CD4-positive, alpha-beta memory T cell (primary cell): Measurements from ENCODE around the gene POU2F2. TPM values are rescaled to one million over a fixed set of nuclear protein-coding genes. Genes with fewer than 3 reads are reported as not detected.

ENCODE experiments used
- CTCF ChIA-PET: fragments of 350-600 bp; sonication (Branson Sonifier 250); formaldehyde crosslinking; loops from one replicate; lab custom pipeline; 2021; ENCODE audit warnings: inconsistent platforms; ENCODE audit not compliant: partially characterized antibody; lab: Charles Lee
- POLR2A ChIA-PET: fragments of 350-600 bp; sonication (Branson Sonifier 250); formaldehyde crosslinking; loops from one replicate; lab custom pipeline; 2021; ENCODE audit not compliant: partially characterized antibody; lab: Charles Lee
- DNase-seq, 5 donors: peaks; one replicate each; pipeline versions ENCODE4 v3.0.0 to v3.0.0-alpha.2; 2020 to 2022; ENCODE audit warnings: mixed read lengths in 1 of 5
- H3K27ac ChIP-seq: one replicate; pipeline ENCODE4 v1.7.0; 2013; ENCODE audit warnings: low read depth, low read length
- H3K27me3 ChIP-seq: 2 replicates; pipeline ENCODE4 v1.7.0; 2013; ENCODE audit warnings: mild to moderate bottlenecking, low read length, moderate library complexity; ENCODE audit not compliant: insufficient read depth
- H3K36me3 ChIP-seq: 2 replicates; pipeline ENCODE4 v1.7.0; 2013; ENCODE audit warnings: mild to moderate bottlenecking, low read length, moderate library complexity; ENCODE audit not compliant: insufficient read depth
- H3K4me1 ChIP-seq: 2 replicates; pipeline ENCODE4 v1.7.0; 2013; ENCODE audit warnings: mild to moderate bottlenecking, low read length, moderate library complexity; ENCODE audit not compliant: insufficient read depth
- H3K4me3 ChIP-seq, 2 donors: one replicate each; pipeline ENCODE4 v1.7.0; 2013; ENCODE audit warnings: low read length in 2 of 2, mild to moderate bottlenecking in 1 of 2
- H3K9me3 ChIP-seq, 2 donors: one replicate each; pipeline ENCODE4 v1.7.0; 2013; ENCODE audit warnings: low read length in 2 of 2, control low read depth in 1 of 2; ENCODE audit not compliant: control insufficient read depth in 1 of 2
- H3K27ac Mint-ChIP-seq, 7 donors: one replicate each; pipeline ENCODE4 v1.8.0; 2020 to 2021; ENCODE audit warnings: mixed read lengths in 7 of 7, mild to moderate bottlenecking in 6 of 7, inconsistent platforms in 3 of 7, moderate library complexity in 3 of 7
- H3K27me3 Mint-ChIP-seq, 2 donors: one replicate each; pipeline ENCODE4 v1.8.0; 2020 to 2021; ENCODE audit warnings: mixed read lengths in 2 of 2
- H3K36me3 Mint-ChIP-seq, 2 donors: one replicate each; pipeline ENCODE4 v1.8.0; 2020 to 2021; ENCODE audit warnings: mixed read lengths in 2 of 2, inconsistent platforms in 1 of 2, mild to moderate bottlenecking in 1 of 2
- H3K4me1 Mint-ChIP-seq, 4 donors: one replicate each; pipeline ENCODE4 v1.8.0; 2020 to 2021; ENCODE audit warnings: mixed read lengths in 4 of 4, mild to moderate bottlenecking in 1 of 4
- H3K4me3 Mint-ChIP-seq, 8 donors: one replicate each; pipeline ENCODE4 v1.8.0; 2020 to 2021; ENCODE audit warnings: mixed read lengths in 8 of 8, mild to moderate bottlenecking in 7 of 8, moderate library complexity in 6 of 8, inconsistent platforms in 3 of 8
- H3K9me3 Mint-ChIP-seq, 8 donors: one replicate each; pipeline ENCODE4 v1.8.0; 2020 to 2021; ENCODE audit warnings: mixed read lengths in 8 of 8, mild to moderate bottlenecking in 5 of 8, inconsistent platforms in 3 of 8, moderate library complexity in 1 of 8
- intact Hi-C: fragments of 100-400 bp; cut with micrococcal nuclease; formaldehyde crosslinking; loops from one replicate; pipeline ENCODE4 v1.15.1; 2023
- polyA plus RNA-seq, 2 donors: library from polyadenylated mRNA; unstranded; fragments of 300-500 nt; fragmentation: Illumina TruSeq; gene quantifications; one replicate each; pipeline ENCODE4 v1.2.3, GENCODE V29; 2021
- total RNA-seq, 2 experiments: library from RNA; stranded (reverse); gene quantifications; one replicate each; pipeline ENCODE4 v1.2.3, GENCODE V29; 2021

The POU2F2 gene
- total and polyA plus RNA-seq, 4 experiments from 2014 or later: 3.1 to 69.3 (median 45.6) TPM

DNA sequence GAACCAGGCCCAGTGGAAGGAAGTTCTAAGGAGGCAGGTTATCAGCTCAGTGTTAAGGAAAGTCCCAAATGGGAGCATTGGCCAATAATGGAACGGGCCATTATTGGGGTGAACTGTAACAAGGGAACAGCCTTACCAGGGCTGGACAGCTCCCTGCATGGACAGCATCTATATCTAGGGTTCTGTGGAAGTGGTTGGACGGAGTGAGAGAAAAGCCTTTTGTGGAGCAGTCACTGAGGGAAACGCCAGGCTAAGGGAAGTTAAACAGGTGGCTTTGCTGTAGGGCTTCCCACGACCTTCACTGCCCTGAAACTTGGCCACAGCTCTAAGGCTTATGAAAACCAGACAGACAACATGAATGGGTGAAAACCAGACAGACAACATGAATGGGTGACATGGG, 17.0 kb downstream of the POU2F2 start:
- Mint-ChIP-seq H3K36me3 (peaks cover 24 to 73% of the 10 kb centered on the region in 2 donors), H3K4me3 (no peak overlapping the region), H3K9me3 (no peaks in the 10 kb centered on the region), H3K27ac (peak overlapping the region in 1 of 7 donors; percentile 59), H3K4me1 (peaks cover 0 to 14% (median 9%) of the 10 kb centered on the region in 4 donors), H3K27me3 (no peaks in the 10 kb centered on the region)
- intact Hi-C loops: no loop called here
- Histone ChIP-seq H3K4me3 (no peak overlapping the region), H3K36me3 (peaks cover 19% of the 10 kb centered on the region), H3K4me1 (no peaks in the 10 kb centered on the region), H3K9me3 (no peaks in the 10 kb centered on the region), H3K27me3 (no peaks in the 10 kb centered on the region), H3K27ac (no peak overlapping the region)
- CTCF ChIA-PET: interaction anchor here (0.9 to 1.5 kb wide), 6 partner anchors 8 to 181 kb away, joined by 3 to 9 read pairs (median 4); no protein-coding TSS in a partner anchor
- POLR2A ChIA-PET: interaction anchor here (0.7 to 1.7 kb wide), 3 partner anchors 12 to 128 kb away, joined by 3 to 6 read pairs (median 3); partner anchors contain the start of gene POU2F2
- DNase-seq: peak in 1 of 5 donors; percentile 14

DNA sequence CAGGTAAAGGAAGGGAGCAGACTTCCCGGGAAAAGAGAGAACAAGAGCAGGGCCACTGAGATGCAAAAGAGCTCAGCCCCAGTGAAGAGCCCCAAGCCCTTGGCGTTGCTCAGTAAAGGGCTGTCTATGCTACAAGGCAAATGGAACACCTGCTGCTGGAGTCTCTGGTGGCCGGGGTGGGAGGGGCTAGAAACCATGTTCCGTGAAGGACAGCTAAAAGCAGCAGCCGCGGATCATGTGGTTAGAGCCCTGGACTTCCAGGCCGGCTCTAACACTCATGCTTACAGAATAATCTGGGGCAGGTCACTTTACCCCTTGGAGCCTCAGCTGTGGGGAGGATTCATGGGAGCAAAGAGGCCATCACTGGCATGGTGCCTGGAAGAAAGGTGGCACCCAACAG, 17.8 kb downstream of the POU2F2 start:
- H3K4me1 Mint-ChIP-seq: peaks cover 0 to 14% (median 9%) of the 10 kb centered on the region in 4 donors

DNA sequence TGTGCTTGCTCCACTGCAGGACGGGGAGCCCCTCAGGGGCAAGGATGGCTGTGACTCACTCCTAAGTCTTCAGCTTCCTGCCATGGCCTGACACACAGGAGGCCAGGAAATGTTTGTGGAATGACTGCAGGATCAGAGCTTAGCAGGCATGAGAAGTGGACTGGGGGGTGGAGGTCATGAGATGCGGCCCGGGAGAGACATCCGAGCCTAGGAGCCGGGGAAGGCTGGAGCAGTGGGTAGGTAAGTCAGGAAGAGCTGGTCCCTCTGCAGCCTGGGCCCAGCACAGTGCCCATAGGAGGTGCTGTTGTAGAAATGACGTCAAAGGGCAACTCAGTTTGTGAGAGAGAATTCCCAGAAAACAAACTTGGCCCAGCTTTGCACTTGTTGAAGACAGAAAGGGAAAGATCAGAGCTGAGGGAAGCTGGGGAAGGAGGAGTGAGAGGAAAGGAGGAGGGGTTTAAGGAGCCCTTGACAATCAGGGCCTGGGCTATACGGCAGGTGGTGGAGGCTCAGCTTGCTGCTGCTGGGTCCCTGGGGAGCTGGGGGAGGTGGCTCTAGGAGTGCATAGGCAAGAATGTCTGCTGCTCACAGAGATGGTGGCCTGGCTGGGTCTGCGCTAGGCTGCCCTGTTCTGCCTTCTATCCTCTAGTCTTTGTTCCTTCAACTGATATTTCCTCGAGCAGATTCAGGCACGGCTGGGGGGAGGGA, 18.5 kb downstream of the POU2F2 start:
- no peaks in the 10 kb centered on the region for H3K9me3 Mint-ChIP-seq
- Histone ChIP-seq H3K27ac (no peak overlapping the region), H3K36me3 (peaks cover 19% of the 10 kb centered on the region), H3K27me3 (no peaks in the 10 kb centered on the region), H3K9me3 (no peaks in the 10 kb centered on the region), H3K4me1 (peaks cover 2% of the 10 kb centered on the region), H3K4me3 (no peak overlapping the region)
- DNase-seq: peak in 1 of 5 donors; percentile 24
- peaks cover 2 to 13% (median 10%) of the 10 kb centered on the region in 4 donors for H3K4me1 Mint-ChIP-seq
- H3K27ac Mint-ChIP-seq: peak overlapping the region in 6 of 7 donors; percentile 48 to 87 (median 82)
- no peaks in the 10 kb centered on the region for H3K27me3 Mint-ChIP-seq
- H3K4me3 Mint-ChIP-seq: no peak overlapping the region
- ChIA-PET POLR2A (interaction anchor here (1.2 to 1.8 kb wide), 2 partner anchors 9 to 19 kb away, joined by 3 to 6 read pairs; no protein-coding TSS in a partner anchor), CTCF (interaction anchor here (0.9 to 7.4 kb wide), 8 partner anchors 9 to 325 kb away, joined by 3 to 81 read pairs (median 4); partner anchors contain the start of gene POU2F2)
- peaks cover 24 to 76% of the 10 kb centered on the region in 2 donors for H3K36me3 Mint-ChIP-seq
- intact Hi-C loops: no loop called here

More for the DNA sequence above, 17.8 kb downstream of the POU2F2 start:
- H3K27me3 ChIP-seq: no peaks in the 10 kb centered on the region
- Mint-ChIP-seq H3K4me3 (no peak overlapping the region), H3K27me3 (no peaks in the 10 kb centered on the region), H3K36me3 (peaks cover 24 to 74% of the 10 kb centered on the region in 2 donors), H3K27ac (peak overlapping the region in 6 of 7 donors; percentile 15 to 82 (median 56)), H3K9me3 (no peaks in the 10 kb centered on the region)
- peaks cover 19% of the 10 kb centered on the region for H3K36me3 ChIP-seq
- peak in 1 of 5 donors; percentile 22 for DNase-seq
- H3K4me3 ChIP-seq: no peak overlapping the region
- no peak overlapping the region for H3K27ac ChIP-seq
- no peaks in the 10 kb centered on the region for H3K4me1 ChIP-seq
- intact Hi-C loops: no loop called here
- CTCF ChIA-PET: interaction anchor here (0.9 to 1.5 kb wide), 6 partner anchors 9 to 324 kb away, joined by 3 to 9 read pairs (median 6); partner anchors contain the start of gene POU2F2
- no peaks in the 10 kb centered on the region for H3K9me3 ChIP-seq
- POLR2A ChIA-PET: interaction anchor here (0.7 to 1.8 kb wide), 4 partner anchors 8 to 129 kb away, joined by 3 to 6 read pairs (median 4); partner anchors contain the start of gene POU2F2

GRCh38 chr19:42111811-42112210, 20.4 kb downstream of the POU2F2 start:
- Mint-ChIP-seq H3K27ac (peak overlapping the region in 5 of 7 donors; percentile 2 to 83 (median 42)), H3K9me3 (no peaks in the 10 kb centered on the region), H3K27me3 (no peaks in the 10 kb centered on the region), H3K4me1 (peaks cover 5 to 14% (median 13%) of the 10 kb centered on the region in 4 donors), H3K36me3 (peaks cover 24 to 70% of the 10 kb centered on the region in 2 donors), H3K4me3 (no peak overlapping the region)
- no peaks in the 10 kb centered on the region for H3K27me3 ChIP-seq
- no peak overlapping the region for H3K4me3 ChIP-seq
- DNase-seq: peak in 1 of 5 donors; percentile 11
- no peak overlapping the region for H3K27ac ChIP-seq
- peaks cover 19% of the 10 kb centered on the region for H3K36me3 ChIP-seq
- intact Hi-C loops: no loop called here
- ChIA-PET CTCF (interaction anchor here (0.9 to 7.4 kb wide), 7 partner anchors 12 to 211 kb away, joined by 3 to 81 read pairs (median 23); partner anchors contain the start of gene POU2F2), POLR2A (interaction anchor here (1.1 to 3.4 kb wide), 4 partner anchors 11 to 329 kb away, joined by 3 to 17 read pairs (median 6); partner anchors contain the start of gene POU2F2)
- no peaks in the 10 kb centered on the region for H3K9me3 ChIP-seq
- H3K4me1 ChIP-seq: peaks cover 6% of the 10 kb centered on the region

GRCh38 chr19:42111384-42111783, 20.9 kb downstream of the POU2F2 start:
- CTCF ChIA-PET: interaction anchor here (1.2 to 7.4 kb wide), 7 partner anchors 10 to 330 kb away, joined by 3 to 81 read pairs (median 27); partner anchors contain the start of genes CXCL17 and POU2F2
- Histone ChIP-seq H3K4me1 (peaks cover 6% of the 10 kb centered on the region), H3K27ac (no peak overlapping the region), H3K9me3 (no peaks in the 10 kb centered on the region), H3K36me3 (peaks cover 17% of the 10 kb centered on the region), H3K27me3 (no peaks in the 10 kb centered on the region), H3K4me3 (no peak overlapping the region)
- intact Hi-C loops: no loop called here
- H3K27ac Mint-ChIP-seq: peak overlapping the region; percentile 2 to 83 (median 50)
- H3K9me3 Mint-ChIP-seq: no peaks in the 10 kb centered on the region
- no peak for DNase-seq
- H3K4me3 Mint-ChIP-seq: peak overlapping the region in 1 of 8 donors; percentile 3
- H3K4me1 Mint-ChIP-seq: peaks cover 5 to 14% (median 13%) of the 10 kb centered on the region in 4 donors
- no peaks in the 10 kb centered on the region for H3K27me3 Mint-ChIP-seq
- H3K36me3 Mint-ChIP-seq: peaks cover 24 to 66% of the 10 kb centered on the region in 2 donors
- POLR2A ChIA-PET: interaction anchor here (0.5 to 3.4 kb wide), 6 partner anchors 11 to 329 kb away, joined by 3 to 17 read pairs (median 4); partner anchors contain the start of gene POU2F2

DNA sequence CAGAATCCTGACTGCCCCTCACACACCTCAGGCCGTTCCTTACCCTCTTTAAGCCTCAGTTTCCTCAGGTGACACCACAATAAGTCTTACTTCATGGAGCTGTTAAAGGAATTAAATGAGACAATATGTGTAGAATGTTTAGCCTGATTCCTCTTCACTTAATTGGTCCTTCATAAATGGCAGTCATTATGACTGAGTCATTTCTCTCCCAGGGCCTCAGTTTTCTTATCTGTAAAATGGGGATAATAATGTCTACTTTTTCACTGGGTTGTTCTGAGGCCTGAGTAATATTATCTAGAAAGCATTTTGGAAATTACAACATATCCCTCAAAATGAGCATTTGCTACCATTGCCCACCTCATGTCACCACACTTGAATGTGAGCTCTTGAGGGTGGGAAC, 21.6 kb downstream of the POU2F2 start:
- no peak overlapping the region for H3K27ac ChIP-seq
- H3K4me3 ChIP-seq: no peak overlapping the region
- H3K9me3 ChIP-seq: no peaks in the 10 kb centered on the region
- H3K4me1 ChIP-seq: peaks cover 6% of the 10 kb centered on the region
- Mint-ChIP-seq H3K4me3 (no peak overlapping the region), H3K4me1 (peaks cover 5 to 12% (median 10%) of the 10 kb centered on the region in 4 donors), H3K36me3 (peaks cover 17 to 61% of the 10 kb centered on the region in 2 donors), H3K27ac (peak overlapping the region; percentile 2 to 79 (median 48)), H3K27me3 (no peaks in the 10 kb centered on the region), H3K9me3 (no peaks in the 10 kb centered on the region)
- intact Hi-C loops: no loop called here
- ChIA-PET POLR2A (interaction anchor here (0.9 to 3.4 kb wide), 6 partner anchors 12 to 330 kb away, joined by 3 to 17 read pairs (median 4); partner anchors contain the start of gene POU2F2), CTCF (interaction anchor here (1.2 to 7.4 kb wide), 9 partner anchors 9 to 331 kb away, joined by 3 to 81 read pairs (median 23); partner anchors contain the start of genes CXCL17 and POU2F2)
- DNase-seq: no peak
- H3K27me3 ChIP-seq: no peaks in the 10 kb centered on the region
- peaks cover 10% of the 10 kb centered on the region for H3K36me3 ChIP-seq
